SK-N-SH (cell line): Measurements from ENCODE around the gene JKAMP.

Experiments used
- POLR2AphosphoS5 ChIP-seq: IDR thresholded peaks from 2 replicates; pipeline ENCODE4 v1.6.1; 2012; ENCODE audit warnings: low read depth, low read length
- RFX5 ChIP-seq: IDR thresholded peaks from 2 replicates; pipeline ENCODE4 v1.6.1; 2012; ENCODE audit warnings: mild to moderate bottlenecking, improper control_type of control experiment, low read length
- TF ChIP-seq, protein P1 (sequence below): fragments of 200-600 bp; sonication (generic); IDR thresholded peaks from 2 replicates; pipeline ENCODE4 v1.6.1; 2017; ENCODE audit warnings: antibody characterized with exemption, mild to moderate bottlenecking, moderate library complexity
- TF ChIP-seq, protein P2 (sequence below): fragments of 150-350 bp; IDR thresholded peaks from 2 replicates; pipeline ENCODE4 v1.6.1; 2016; ENCODE audit warnings: mild to moderate bottlenecking, low read depth, low read length

DNA sequence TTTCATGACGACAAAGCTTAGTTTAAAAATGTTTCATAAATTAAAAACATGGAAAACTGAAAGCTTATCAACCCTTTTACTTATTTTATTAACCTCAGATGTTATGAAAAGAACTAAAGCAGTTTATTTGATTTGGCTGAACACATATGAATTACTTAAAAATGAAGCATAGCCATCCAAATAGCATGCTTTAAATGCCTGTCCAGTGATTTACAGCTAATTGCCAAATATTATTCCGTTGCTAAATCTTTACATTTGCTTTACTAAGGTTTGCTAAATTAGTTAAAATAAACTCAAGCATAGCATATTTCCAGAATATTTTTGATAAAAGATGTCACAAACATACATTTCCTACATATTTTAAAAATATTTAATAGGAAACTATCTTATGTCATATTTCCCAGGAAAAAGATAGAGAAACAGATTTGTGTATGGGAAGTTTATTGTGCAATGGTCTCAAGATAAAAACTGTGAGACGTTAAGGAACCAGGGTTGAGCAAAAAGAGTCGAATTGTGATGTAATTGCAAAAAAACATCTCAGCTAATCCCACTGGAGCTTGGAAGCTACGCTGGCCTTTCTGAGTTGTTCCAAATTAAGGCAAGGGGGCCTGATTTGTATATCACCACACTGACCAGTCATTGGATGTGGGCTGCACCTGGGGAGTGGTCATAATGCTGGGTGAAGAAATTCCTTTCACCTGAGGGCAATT is 44.9 kb upstream of the JKAMP start:
- TF ChIP-seq RFX5 = no peak
- TF ChIP-seq, protein P1, sequence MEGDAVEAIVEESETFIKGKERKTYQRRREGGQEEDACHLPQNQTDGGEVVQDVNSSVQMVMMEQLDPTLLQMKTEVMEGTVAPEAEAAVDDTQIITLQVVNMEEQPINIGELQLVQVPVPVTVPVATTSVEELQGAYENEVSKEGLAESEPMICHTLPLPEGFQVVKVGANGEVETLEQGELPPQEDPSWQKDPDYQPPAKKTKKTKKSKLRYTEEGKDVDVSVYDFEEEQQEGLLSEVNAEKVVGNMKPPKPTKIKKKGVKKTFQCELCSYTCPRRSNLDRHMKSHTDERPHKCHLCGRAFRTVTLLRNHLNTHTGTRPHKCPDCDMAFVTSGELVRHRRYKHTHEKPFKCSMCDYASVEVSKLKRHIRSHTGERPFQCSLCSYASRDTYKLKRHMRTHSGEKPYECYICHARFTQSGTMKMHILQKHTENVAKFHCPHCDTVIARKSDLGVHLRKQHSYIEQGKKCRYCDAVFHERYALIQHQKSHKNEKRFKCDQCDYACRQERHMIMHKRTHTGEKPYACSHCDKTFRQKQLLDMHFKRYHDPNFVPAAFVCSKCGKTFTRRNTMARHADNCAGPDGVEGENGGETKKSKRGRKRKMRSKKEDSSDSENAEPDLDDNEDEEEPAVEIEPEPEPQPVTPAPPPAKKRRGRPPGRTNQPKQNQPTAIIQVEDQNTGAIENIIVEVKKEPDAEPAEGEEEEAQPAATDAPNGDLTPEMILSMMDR = no peak
- no peak for TF ChIP-seq POLR2AphosphoS5
- TF ChIP-seq, protein P2, sequence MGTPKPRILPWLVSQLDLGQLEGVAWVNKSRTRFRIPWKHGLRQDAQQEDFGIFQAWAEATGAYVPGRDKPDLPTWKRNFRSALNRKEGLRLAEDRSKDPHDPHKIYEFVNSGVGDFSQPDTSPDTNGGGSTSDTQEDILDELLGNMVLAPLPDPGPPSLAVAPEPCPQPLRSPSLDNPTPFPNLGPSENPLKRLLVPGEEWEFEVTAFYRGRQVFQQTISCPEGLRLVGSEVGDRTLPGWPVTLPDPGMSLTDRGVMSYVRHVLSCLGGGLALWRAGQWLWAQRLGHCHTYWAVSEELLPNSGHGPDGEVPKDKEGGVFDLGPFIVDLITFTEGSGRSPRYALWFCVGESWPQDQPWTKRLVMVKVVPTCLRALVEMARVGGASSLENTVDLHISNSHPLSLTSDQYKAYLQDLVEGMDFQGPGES = no peak
